ENCODE data around the gene CBFA2T3. TPM values are rescaled to one million over a fixed set of nuclear protein-coding genes. Genes with fewer than 3 reads are reported as not detected.

The CBFA2T3 gene
- total and polyA plus RNA-seq, 2 of the 8 experiments (the other 6 are each of a cell fraction or from before 2014, with no cell fraction given), result 0.51 to 1.3 TPM

DNA sequence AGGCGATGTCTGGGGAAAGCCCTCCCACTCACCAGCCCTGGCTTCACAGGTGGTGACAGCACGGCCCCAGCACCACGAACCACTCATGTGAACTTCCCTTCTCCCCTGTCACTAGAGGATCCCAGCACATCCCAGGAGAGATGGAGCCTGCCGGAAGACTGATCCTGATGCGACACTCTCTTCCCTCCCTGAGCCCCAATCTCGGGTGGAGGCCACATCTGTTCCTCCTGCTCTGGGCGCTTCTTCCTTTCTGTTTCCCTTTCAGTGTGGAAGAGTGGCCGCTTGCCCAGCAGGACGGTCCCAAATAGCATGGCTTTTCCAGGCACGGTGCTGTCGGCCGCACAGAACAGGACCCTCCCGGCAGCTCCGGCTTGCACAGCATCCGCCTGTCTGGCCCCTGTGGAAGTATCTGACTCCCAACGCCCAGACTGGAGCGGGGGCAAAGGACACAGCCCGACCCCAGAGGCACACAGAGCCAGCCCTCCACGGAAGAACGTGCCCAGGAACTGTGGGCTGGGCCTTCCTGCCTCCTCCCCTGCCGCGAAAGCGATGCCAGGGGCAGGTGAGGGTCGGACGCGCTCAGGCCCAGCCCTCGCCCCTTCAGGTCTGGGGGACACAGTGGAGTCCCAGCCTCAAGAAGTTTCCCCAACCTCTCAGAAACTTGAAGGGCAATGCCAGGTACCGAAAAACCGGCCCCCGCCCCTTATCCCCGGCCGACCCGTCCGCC lies 37.6 kb downstream of the CBFA2T3 start:
- Histone ChIP-seq H3K4me2 (ENCODE audit: insufficient read depth in 1 of 2, low read depth in 2 of 2, low read length in 2 of 2) (peak overlapping the region in 1 of 2 experiments; percentile 31; a peak in 1 of 4 replicates), H3K36me3 (ENCODE audit: control insufficient read depth in 2 of 4, insufficient read depth in 4 of 4, low read length in 3 of 4) (peaks cover 0 to 6% (median 0%) of the 10 kb centered on the region in 4 experiments; a peak in 1 of 8 replicates), H3K23ac (ENCODE audit: insufficient read length) (no peak overlapping the region), H3K4ac (replicated peaks; ENCODE audit: insufficient read length, low read depth, low read length) (no peak overlapping the region), H3K14ac (ENCODE audit: insufficient read length) (no peak overlapping the region), H2BK20ac (ENCODE audit: low read length) (no peak overlapping the region), H3K4me3 (ENCODE audit: extremely low read depth in 1 of 4, insufficient read depth in 2 of 4, low read depth in 3 of 4, low read length in 4 of 4) (peak overlapping the region in 1 of 4 experiments; percentile 63; a peak in 1 of 8 replicates), H3K9ac (replicated peaks in 1 of 4; ENCODE audit: extremely low read depth in 1 of 4, low read depth in 3 of 4, low read length in 3 of 4) (no peak overlapping the region), H3K79me2 (ENCODE audit: control insufficient read depth in 1 of 2, insufficient read depth in 2 of 2, low read length in 2 of 2) (no peaks in the 10 kb centered on the region), H2AFZ (ENCODE audit: low read length) (no peak overlapping the region), H3K56ac (replicated peaks; ENCODE audit: insufficient read length, low read depth, low read length) (no peak overlapping the region), H4K20me1 (replicated peaks in 1 of 2; ENCODE audit: control insufficient read depth in 1 of 2, insufficient read depth in 2 of 2, low read length in 2 of 2) (peaks cover 3 to 4% of the 10 kb centered on the region in 2 experiments), H4K8ac (ENCODE audit: extremely low read depth, insufficient read depth, low read length) (no peak overlapping the region), H3K4me1 (replicated peaks in 1 of 4; ENCODE audit: control insufficient read depth in 3 of 4, insufficient read depth in 4 of 4, low read length in 3 of 4) (peaks cover 0 to 7% (median 4%) of the 10 kb centered on the region in 4 experiments; a peak in 4 of 7 replicates), H3K79me1 (ENCODE audit: low read depth, low read length) (no peaks in the 10 kb centered on the region), H2BK120ac (replicated peaks; ENCODE audit: low read depth, low read length) (no peak overlapping the region), H3K18ac (ENCODE audit: extremely low read depth, low read length) (no peak overlapping the region), H2BK12ac (ENCODE audit: low read depth, low read length) (no peak overlapping the region), H3K27ac (ENCODE audit: low read depth, low read length) (no peak overlapping the region), H2BK5ac (ENCODE audit: low read depth, low read length) (no peak overlapping the region), H3K27me3 (replicated peaks in 1 of 4; ENCODE audit: control insufficient read depth in 3 of 4, extremely low read depth in 1 of 4, insufficient read depth in 3 of 4, low read length in 3 of 4) (peaks cover 14 to 29% (median 28%) of the 10 kb centered on the region in 4 experiments; a peak in 6 of 7 replicates), H3K9me3 (ENCODE audit: insufficient read depth in 2 of 2, low read depth in 1 of 2, low read length in 1 of 2) (no peaks in the 10 kb centered on the region), H3K23me2 (ENCODE audit: low read depth, low read length) (peaks cover 8% of the 10 kb centered on the region; the same call in 1 of the 2 replicates), H2BK15ac (ENCODE audit: low read length) (no peak overlapping the region), H4K5ac (ENCODE audit: insufficient read length, low read depth, low read length) (no peak overlapping the region), H4K91ac (replicated peaks; ENCODE audit: insufficient read length, low read length) (no peak overlapping the region), H2AK5ac (ENCODE audit: low read depth, low read length) (no peak overlapping the region)
- no peak for DNase-seq (ENCODE audit: low read depth in 1 of 2, low spot score in 2 of 2)
- CTCF ChIA-PET (ENCODE audit: partially characterized antibody), result interaction anchor here (0.7 to 1.4 kb wide), 2 partner anchors 11 to 240 kb away, joined by 3 read pairs; no protein-coding TSS in a partner anchor
- no peak for FAIRE-seq
- 85% methylated on average over 21 of the region's 34 CpGs; no CpG with 5 or more reads in 1 of the 2 experiments for WGBS, 2 experiments (ENCODE audit: extremely low coverage in 1 of 2, insufficient coverage in 1 of 2, insufficient read length in 1 of 2, insufficient replicate concordance in 2 of 2, low coverage in 1 of 2, low lambda C conversion rate in 2 of 2, missing lambda C conversion rate in 1 of 2)
- POLR2A ChIA-PET (ENCODE audit: partially characterized antibody), result no interaction called here
- TF ChIP-seq, protein P1, sequence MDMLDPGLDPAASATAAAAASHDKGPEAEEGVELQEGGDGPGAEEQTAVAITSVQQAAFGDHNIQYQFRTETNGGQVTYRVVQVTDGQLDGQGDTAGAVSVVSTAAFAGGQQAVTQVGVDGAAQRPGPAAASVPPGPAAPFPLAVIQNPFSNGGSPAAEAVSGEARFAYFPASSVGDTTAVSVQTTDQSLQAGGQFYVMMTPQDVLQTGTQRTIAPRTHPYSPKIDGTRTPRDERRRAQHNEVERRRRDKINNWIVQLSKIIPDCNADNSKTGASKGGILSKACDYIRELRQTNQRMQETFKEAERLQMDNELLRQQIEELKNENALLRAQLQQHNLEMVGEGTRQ (IDR thresholded peaks at IDR 0.05; ENCODE audit: low read length), result no peak
- no peak for TF ChIP-seq POLR2AphosphoS5 (IDR thresholded peaks at IDR 0.05; ENCODE audit: low read depth, low read length)
- no peak for TF ChIP-seq TEAD4 (IDR thresholded peaks at IDR 0.05; ENCODE audit: low read depth, low read length)
- TF ChIP-seq TAF7 (optimal IDR thresholded peaks at IDR 0.05; ENCODE audit: borderline replicate concordance, low read depth, low read length), result no peak
- no peak for TF ChIP-seq BACH1 (IDR thresholded peaks at IDR 0.05; ENCODE audit: low read length)
- TF ChIP-seq ZNF274 (IDR thresholded peaks at IDR 0.05; ENCODE audit: borderline replicate concordance, extremely low read depth, low read length), result no peak
- no peak for TF ChIP-seq E2F6 (IDR thresholded peaks at IDR 0.05)
- TF ChIP-seq, protein P2, sequence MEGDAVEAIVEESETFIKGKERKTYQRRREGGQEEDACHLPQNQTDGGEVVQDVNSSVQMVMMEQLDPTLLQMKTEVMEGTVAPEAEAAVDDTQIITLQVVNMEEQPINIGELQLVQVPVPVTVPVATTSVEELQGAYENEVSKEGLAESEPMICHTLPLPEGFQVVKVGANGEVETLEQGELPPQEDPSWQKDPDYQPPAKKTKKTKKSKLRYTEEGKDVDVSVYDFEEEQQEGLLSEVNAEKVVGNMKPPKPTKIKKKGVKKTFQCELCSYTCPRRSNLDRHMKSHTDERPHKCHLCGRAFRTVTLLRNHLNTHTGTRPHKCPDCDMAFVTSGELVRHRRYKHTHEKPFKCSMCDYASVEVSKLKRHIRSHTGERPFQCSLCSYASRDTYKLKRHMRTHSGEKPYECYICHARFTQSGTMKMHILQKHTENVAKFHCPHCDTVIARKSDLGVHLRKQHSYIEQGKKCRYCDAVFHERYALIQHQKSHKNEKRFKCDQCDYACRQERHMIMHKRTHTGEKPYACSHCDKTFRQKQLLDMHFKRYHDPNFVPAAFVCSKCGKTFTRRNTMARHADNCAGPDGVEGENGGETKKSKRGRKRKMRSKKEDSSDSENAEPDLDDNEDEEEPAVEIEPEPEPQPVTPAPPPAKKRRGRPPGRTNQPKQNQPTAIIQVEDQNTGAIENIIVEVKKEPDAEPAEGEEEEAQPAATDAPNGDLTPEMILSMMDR (IDR thresholded peaks at IDR 0.05; ENCODE audit: control extremely low read depth in 1 of 3, insufficient read depth in 1 of 3, low read depth in 1 of 3, low read length in 3 of 3), result no peak
